HG03469 (cell line): Measurements from ENCODE around the gene BCAT1.
"Not testable (repeated sequence)": the region's sequence is repeated elsewhere in the genome, so short reads cannot be mapped to it uniquely, and the experiment has no call there.

Source experiments
- ATAC-seq: cut with Tn5 transposase; IDR thresholded peaks from one replicate; pipeline ENCODE4 v1.9.1; 2021; ENCODE audit warnings: mild to moderate bottlenecking, moderate library complexity, moderate number of reproducible peaks; ENCODE audit not compliant: unreplicated experiment

Gene BCAT1

GRCh38 chr12:24928533-24929306 lies 20.2 kb downstream of the BCAT1 start:
- not testable (repeated sequence) for ATAC-seq

- no peak for ATAC-seq
These were observed 20.8 kb downstream of the BCAT1 start for GRCh38 chr12:24928131-24928530.

GRCh38 chr12:24926080-24926479 lies 22.8 kb downstream of the BCAT1 start:
- ATAC-seq = not testable (repeated sequence)

GRCh38 chr12:24922090-24922489 lies 26.8 kb downstream of the BCAT1 start:
- no peak for ATAC-seq

- no peak for ATAC-seq
These were observed 27.5 kb downstream of the BCAT1 start for GRCh38 chr12:24921251-24922038.

- ATAC-seq = no peak
These were observed 28.8 kb downstream of the BCAT1 start for GRCh38 chr12:24920141-24920540.

- no peak for ATAC-seq
These were observed 29.4 kb downstream of the BCAT1 start for GRCh38 chr12:24919346-24920001.

- ATAC-seq = no peak
These were observed 30.3 kb downstream of the BCAT1 start for GRCh38 chr12:24918596-24918995.

- ATAC-seq = no peak
These were observed 33.4 kb downstream of the BCAT1 start for GRCh38 chr12:24915501-24915900.

- ATAC-seq = no peak
These were observed 34.9 kb downstream of the BCAT1 start for GRCh38 chr12:24913953-24914352.

GRCh38 chr12:24913130-24913529 lies 35.8 kb downstream of the BCAT1 start:
- no peak for ATAC-seq

- no peak for ATAC-seq
These were observed 37.6 kb downstream of the BCAT1 start for GRCh38 chr12:24911271-24911791.

- ATAC-seq = not testable (repeated sequence)
These were observed 38.7 kb downstream of the BCAT1 start for GRCh38 chr12:24910192-24910591.

- no peak for ATAC-seq
These were observed 39.2 kb downstream of the BCAT1 start for GRCh38 chr12:24909667-24910066.

- no peak for ATAC-seq
These were observed 41.4 kb downstream of the BCAT1 start for GRCh38 chr12:24907464-24907863.

GRCh38 chr12:24906141-24906540 lies 42.8 kb downstream of the BCAT1 start:
- ATAC-seq = no peak

- ATAC-seq = no peak
These were observed 43.5 kb downstream of the BCAT1 start for GRCh38 chr12:24905431-24905830.

- no peak for ATAC-seq
These were observed 44.0 kb downstream of the BCAT1 start for GRCh38 chr12:24904871-24905270.

GRCh38 chr12:24903329-24904088 lies 45.4 kb downstream of the BCAT1 start:
- ATAC-seq = no peak

- ATAC-seq = no peak
These were observed 46.2 kb downstream of the BCAT1 start for GRCh38 chr12:24902511-24903328.
